Epithelial cell of prostate (primary cell): ENCODE results near the gene SYNRG.
"Not testable (repeated sequence)": the region's sequence is repeated elsewhere in the genome, so short reads cannot be mapped to it uniquely, and the experiment has no call there.

ENCODE experiments used
- DNase-seq: peaks from one replicate; pipeline ENCODE4 v3.0.0-alpha.2; 2011; ENCODE audit warnings: low read depth, low spot score
- H3K27ac ChIP-seq: fragments of 450-650 bp; 2 replicates; pipeline ENCODE4 v1.5.1; 2017; ENCODE audit warnings: mild to moderate bottlenecking

Gene SYNRG, protein sequence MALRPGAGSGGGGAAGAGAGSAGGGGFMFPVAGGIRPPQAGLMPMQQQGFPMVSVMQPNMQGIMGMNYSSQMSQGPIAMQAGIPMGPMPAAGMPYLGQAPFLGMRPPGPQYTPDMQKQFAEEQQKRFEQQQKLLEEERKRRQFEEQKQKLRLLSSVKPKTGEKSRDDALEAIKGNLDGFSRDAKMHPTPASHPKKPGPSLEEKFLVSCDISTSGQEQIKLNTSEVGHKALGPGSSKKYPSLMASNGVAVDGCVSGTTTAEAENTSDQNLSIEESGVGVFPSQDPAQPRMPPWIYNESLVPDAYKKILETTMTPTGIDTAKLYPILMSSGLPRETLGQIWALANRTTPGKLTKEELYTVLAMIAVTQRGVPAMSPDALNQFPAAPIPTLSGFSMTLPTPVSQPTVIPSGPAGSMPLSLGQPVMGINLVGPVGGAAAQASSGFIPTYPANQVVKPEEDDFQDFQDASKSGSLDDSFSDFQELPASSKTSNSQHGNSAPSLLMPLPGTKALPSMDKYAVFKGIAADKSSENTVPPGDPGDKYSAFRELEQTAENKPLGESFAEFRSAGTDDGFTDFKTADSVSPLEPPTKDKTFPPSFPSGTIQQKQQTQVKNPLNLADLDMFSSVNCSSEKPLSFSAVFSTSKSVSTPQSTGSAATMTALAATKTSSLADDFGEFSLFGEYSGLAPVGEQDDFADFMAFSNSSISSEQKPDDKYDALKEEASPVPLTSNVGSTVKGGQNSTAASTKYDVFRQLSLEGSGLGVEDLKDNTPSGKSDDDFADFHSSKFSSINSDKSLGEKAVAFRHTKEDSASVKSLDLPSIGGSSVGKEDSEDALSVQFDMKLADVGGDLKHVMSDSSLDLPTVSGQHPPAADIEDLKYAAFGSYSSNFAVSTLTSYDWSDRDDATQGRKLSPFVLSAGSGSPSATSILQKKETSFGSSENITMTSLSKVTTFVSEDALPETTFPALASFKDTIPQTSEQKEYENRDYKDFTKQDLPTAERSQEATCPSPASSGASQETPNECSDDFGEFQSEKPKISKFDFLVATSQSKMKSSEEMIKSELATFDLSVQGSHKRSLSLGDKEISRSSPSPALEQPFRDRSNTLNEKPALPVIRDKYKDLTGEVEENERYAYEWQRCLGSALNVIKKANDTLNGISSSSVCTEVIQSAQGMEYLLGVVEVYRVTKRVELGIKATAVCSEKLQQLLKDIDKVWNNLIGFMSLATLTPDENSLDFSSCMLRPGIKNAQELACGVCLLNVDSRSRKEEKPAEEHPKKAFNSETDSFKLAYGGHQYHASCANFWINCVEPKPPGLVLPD (N-terminal part only)

DNA sequence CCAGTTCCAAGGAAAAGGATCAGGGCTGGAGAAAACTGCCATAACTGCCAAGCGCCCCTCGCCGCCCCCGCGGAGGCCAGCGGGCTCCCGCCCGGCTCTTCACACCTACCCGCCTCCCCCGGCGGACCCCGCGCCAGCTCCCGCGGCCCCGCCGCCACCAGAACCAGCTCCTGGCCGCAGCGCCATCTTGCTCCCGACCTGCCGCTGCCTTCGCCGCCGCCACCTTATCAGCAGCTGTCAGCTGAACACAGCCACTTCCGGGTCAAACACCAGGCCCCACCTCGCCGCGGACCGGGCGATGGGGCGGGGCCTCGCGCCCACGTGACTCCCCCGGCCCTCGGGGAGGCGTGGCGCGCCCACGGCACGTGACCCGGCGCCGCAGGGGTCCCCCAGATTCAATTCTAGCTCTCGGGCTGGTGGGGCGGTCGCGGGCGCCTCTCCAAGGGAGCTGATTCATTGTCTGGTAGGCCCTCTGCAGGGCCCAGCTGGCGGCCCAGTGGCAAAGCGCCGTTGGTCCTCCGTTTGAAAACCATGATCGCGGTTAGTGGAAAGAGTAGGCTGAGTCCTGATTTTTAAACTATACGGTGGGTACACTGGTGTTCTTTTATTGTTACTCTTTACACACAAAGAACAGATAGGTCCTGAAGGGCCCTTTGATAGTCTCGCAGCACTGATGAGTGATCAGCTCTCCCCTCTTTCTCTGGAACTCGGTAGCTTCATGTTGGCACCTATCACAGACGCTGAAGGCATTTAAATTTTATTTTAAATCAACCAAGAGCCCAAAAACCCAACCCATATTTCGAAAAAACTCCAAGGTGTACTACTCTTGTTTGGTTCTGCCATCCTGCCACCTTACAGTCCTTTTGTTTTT, at the start of gene SYNRG:
Gene SYNRG, minus strand, starts transcription at position 249 of the 871 bp plus-strand sequence. Its CDS starts 63 bp downstream, at position 186.
- peak within 1 kb of the TSS; percentile 57 for H3K27ac ChIP-seq
- peak; percentile 49 for DNase-seq

DNA sequence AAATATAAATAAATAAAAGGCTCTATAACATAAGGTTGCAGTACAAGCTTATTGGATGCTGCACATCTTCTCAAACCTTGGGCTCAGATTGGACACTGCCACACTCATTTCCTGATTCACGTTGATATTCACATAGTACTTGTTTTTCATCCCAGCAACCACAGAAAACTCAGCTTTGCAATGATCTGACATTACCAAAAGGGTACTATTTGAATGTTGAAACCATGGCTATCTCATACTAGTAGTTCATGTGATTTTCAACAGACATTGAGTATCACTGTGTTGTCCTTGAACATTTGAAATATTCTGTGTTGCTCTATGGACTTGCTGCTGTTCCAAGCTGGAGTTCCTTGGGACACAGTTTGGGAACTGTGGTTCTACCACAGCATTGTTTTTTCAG, 48.0 kb upstream of the SYNRG start:
- no peak overlapping the region for H3K27ac ChIP-seq
- no peak for DNase-seq

DNA sequence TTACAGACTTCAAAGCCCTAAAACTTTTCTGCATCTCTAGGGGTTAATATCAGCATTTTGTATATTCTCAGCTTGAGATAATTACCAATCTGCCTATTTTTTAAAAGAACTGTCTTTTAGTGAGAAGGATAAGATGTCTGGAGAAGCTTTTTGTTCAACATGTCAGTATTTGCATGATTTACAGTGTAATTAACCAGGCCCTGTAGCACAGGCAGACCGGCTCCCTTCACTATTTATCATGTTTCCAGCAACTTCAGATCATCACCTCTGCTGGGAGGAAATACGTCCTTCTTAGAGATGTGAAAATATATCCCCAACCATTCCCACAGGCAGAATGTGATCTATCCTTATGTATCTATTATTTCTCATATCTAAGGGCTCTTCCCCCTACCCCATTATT, 42.6 kb upstream of the SYNRG start:
- H3K27ac ChIP-seq: no peak overlapping the region
- no peak for DNase-seq

DNA sequence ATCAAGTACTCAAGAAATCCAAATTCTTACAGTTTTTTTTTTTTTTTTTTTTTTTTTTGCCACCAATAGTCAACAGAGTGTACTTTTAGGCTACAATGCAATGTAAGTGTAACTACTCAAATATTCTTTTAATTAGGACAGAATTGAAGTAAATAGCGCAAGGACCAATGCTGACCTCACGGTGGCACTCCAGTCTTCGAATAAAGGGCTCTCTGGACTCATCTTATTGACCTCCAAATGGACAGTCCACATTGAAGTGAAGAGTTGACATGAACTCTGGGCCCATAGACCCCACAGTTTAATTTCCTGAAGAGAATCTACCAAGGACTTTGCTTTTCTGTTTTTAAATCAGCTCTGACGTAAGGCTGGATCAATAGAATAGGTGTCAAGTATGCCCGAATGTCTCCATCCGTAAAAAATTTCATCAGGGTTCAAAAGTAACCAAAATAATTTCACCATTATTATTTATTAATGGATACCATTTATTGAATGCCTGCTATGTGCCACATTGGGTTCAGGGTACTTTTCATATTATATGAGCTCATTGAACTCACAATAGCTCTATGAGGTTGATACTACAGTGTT, 41.3 kb upstream of the SYNRG start:
- no peak overlapping the region for H3K27ac ChIP-seq
- DNase-seq: no peak

DNA sequence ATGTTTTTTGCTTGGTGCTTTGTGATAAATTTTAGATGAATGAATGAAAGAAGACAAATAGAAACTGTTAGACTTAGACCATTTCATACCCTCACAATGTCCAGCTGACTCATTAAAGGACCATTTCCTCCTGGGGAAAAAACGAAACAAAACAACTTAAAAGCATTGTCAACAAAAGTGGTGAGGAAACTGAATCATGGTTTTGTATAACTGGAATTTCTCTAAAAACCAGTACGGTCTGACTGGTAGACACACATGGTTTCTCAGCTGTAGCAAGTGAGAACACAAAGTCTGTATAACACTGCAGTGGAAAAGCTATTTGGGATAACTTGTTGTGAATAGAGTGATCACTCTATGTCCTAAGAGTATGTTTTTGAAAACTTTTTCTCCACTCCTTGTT, 39.3 kb upstream of the SYNRG start:
- peak overlapping the region; percentile 38 for H3K27ac ChIP-seq
- DNase-seq: peak; percentile 18

DNA sequence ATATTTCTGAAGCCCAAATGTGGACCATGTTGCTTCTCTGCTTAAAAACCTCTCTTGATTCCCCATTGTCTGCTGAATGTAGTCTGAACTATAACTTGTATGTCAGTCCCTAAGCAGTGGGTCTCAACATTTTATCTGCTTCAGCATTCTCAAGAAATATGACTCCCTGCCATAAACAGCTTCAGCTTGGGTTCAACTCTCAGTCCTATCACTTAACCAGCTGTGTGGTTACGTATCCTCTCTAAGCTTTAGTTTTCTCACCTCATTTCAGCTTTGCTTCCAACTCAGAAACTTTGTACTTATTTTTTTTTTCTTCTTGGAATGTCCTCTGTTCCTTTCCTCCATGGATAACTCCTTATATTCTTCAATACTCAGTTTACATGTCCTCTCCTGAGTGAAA, 38.6 kb upstream of the SYNRG start:
- H3K27ac ChIP-seq: no peak overlapping the region
- no peak for DNase-seq

DNA sequence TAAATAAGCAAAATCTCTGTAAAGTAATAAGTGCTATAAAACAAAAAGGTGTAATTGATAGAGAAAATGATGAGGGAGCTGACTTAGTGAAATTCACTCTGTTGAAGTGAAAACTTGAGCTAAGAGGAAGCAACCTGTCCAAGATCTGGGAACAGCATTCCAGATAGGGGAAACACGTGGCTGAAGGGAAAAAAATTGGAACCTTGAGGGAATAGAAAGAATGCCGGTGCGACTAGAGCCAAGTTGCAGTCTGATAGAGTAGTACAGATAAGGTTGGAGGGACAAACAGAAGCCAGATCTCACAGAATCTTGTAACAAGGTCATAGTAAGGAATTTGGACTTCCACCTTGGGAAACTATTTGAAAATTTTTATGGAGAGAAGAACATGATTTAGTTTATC, 34.7 kb upstream of the SYNRG start:
- peak overlapping the region; percentile 70 for H3K27ac ChIP-seq
- no peak for DNase-seq

DNA sequence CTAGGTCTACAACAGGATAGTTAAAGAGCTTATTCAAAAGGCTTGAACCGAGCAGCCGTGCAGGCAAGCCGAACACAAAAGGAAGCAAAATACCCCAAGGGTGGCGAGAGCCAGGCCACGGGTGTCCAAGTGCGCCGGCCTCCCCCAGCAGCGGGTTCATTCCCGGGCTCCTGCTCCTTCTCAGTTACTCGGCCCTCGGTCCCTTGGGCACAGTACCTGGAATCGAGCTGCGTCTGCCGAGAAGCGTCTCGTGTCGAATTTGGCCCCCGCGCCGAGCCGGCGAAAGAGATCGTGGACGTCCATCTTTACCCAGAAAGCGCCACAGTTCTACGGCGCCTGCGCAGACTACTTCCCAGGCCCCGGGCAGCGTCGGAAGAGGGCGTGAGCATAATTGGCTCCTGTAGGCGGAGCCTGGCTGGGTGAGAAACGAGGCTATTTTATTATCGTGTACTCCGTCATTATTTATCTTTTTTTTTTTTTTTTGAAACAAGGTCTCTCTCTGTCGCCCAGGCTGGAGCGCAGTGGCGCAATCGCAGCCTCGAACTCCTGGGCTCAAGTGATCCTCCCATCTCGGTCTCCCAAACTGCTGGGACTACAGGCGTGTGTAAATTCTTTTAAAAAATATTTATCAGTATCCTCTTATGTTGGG, 34.0 kb upstream of the SYNRG start, which contains the start of gene DDX52:
Gene DDX52, minus strand, starts transcription at position 329 of the 649 bp plus-strand sequence. Its CDS starts 26 bp downstream, at position 303.
- DNase-seq: peak; percentile 58
- H3K27ac ChIP-seq: peak within 1 kb of the TSS; percentile 70

DNA sequence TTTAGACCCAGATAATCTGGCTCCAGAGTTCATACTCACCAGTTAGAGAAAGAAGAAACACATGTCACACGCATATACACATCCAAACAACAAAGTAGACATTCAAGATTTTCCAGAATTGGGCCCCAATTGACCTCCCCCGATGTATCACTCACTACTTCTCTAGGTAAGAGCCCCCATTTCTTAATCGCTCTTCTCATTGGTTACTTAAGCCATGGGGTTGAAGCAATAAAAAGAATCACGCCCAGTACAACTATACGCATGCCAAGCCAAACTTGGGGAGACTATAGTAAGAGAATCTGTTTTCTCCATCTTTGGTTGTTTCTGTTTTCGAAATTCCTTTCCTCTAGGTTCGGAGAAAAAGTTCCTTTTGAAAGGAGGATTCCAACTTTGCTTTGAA, 33.5 kb upstream of the SYNRG start:
- peak overlapping the region; percentile 70 for H3K27ac ChIP-seq
- peak; percentile 20 for DNase-seq

DNA sequence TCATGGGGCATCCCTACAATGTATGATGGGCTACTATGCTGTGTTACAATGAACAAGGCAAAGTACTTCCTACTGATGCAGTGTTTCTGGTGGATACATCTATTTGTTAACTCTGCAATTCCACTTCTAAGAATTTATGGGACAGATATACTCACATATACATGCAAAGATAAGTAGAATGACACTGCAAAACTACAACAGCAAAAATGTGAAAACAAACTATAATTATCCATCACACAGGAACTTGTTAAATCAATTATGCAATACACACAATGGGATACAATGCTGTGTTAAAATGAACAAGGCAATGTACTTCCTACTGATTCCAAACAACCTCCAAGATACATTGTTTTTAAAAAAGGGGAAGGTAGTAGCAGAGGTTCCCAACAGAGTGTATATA, 30.8 kb upstream of the SYNRG start:
- no peak for DNase-seq
- no peak overlapping the region for H3K27ac ChIP-seq

DNA sequence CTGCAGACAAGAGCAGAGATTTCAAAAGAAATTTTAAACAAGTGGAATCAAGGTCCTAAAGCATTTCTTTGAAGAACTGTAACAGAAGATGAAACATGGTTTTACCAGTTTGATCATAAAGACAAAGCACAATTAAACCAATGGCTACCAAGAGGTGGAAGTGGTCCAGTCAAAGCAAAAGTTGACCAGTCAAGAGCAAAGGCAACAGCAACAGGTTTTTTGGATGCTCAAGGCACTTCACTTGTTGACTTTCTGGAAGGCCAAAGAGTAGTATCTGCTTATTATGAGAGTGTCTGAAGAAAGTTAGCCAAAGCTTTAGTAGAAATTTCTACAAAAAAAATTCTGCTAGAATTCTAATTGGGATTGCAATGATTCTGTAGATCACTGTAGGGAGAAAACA, 28.7 kb upstream of the SYNRG start:
- no peak for DNase-seq

DNA sequence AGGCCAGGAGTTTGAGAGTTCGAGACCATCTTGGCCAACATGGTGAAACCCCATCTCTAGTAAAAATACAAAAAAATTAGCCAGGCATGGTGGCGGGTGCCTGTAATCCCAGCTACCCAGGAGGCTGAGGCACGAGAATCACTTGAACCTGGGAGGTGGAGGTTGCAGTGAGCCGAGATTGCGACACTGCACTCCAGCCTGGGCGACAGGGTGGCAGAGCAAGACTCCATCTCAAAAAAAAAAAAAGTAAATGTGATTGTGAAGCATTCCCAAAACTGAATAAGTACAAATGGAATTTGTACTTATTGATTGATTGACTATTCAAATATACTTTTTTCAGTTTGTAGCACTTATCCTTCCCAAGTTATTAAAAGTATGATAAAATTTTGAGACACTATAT, 7.2 kb upstream of the SYNRG start:
- not testable (repeated sequence) for H3K27ac ChIP-seq

More for the DNA sequence above, 28.7 kb upstream of the SYNRG start:
- H3K27ac ChIP-seq: no peak overlapping the region

DNA sequence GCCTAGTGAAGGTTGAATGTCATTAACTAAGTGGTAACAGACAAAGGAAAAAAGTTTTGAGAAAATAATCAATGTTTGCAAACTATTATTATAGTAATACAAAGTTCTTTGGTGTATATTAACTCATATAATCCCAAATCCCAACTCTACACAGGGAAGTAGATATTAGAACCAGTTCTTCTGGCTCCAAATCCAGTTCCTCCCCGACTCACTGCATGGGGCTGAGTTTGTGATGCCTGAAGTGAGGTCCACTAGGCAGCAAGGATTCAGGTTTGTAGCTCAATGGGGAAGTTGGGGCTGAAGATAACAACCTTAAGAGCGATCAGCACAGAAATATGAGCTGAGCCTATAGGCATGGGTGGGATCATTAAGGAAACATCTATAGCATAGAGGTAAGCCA, 5.6 kb upstream of the SYNRG start:
- DNase-seq: no peak
- peak overlapping the region; percentile 61 for H3K27ac ChIP-seq

More for the DNA sequence above, 7.2 kb upstream of the SYNRG start:
- DNase-seq: not testable (repeated sequence)

DNA sequence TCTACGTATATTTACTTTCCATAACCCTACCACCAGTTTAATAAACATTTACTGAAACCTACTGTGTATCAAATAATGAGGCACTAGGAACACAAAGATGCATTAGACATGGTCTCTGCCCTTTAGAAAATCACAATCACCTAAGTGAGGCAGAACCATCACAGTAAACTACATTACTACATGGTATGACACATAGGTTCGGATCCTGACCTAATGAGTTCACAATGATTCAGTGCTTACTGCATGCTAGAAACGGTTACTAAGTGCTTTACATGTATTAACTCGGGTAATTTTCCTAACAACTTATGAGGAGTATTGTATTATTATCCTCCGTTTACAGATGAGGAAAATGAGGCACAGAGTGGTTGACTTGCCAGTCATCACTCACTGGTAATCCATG, 5.2 kb upstream of the SYNRG start:
- DNase-seq: peak; percentile 46
- peak overlapping the region; percentile 61 for H3K27ac ChIP-seq

DNA sequence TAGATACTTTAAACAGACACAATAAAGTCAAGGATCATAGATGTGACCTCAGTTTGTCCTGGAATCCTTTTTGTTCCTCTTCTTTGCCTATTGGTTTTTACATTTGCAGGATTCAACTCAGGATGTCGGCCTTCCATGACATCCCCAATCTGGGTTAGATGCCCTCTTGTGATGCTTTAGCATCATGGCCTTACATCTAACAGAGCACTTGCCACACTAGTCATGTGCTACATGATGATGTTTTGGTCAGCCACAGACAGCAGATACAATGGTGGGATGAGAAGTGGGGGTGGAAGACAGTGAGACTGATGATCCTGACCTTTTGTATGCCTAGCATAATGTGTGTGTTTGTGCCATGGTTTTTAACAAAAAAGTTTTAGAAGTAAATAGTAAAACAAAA, 1.8 kb upstream of the SYNRG start:
- DNase-seq: no peak

DNA sequence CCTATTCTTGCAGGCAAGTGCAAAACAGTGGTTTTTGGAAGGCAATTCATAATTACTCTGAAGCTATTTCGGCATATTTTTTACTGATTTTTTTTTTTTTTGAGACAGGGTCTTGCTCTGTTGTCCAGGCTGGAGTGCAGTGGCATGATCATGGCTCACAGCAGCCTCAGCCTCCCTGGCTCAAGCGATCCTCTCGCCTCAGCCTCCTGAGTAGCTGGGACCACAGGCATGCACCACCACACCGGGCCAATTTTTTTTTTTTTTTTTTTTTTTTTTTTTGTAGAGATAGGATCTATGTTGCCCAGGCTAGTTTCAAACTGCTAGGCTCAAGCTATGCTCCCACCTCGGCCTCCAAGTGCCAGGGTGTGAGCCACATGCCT, 813 bp upstream of the SYNRG start:
- peak overlapping the region; percentile 57 for H3K27ac ChIP-seq
- DNase-seq: not testable (repeated sequence)

More for the DNA sequence above, 1.8 kb upstream of the SYNRG start:
- no peak overlapping the region for H3K27ac ChIP-seq

DNA sequence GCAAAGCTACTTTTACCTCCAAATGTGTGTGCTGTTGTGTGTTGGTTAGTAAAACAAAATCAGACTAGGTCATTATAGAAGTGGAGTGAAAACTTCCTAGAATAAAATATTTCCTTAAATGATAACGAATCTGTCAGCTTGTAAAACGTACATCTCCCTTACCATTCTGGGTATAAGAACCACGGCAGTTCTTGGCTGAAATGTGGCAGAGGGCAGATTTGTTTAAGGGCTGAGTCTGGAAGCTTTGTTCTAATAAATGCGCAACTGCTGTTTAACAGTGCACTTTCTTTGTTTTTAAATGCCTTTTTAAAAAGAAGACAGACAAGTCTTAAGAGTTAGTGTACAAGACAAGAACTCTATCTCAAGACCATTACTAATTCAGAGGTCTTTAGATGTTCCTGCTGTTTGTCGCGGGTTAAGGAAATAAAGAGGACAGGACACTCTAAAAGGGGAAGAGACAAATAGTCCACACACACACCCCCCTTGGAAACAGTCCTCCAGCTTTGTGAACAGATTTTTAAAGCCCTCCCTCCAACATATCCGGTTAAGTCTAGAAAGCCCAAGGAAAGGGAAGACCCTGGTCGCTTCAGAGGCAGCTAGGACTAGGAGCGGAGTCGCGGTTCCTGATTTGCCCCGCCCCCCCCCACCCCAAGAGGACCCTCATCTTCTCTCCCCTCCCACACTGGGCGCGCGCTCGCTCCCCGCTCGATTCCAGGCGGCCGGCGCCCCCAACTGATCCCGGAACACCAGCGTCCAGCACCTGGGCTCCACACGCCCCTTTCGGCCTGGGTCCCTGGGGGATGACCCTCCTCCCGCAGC, 658 bp downstream of the SYNRG start:
- DNase-seq: no peak
- H3K27ac ChIP-seq: peak overlapping the region; percentile 57
